PFSK-1 (cell line): ENCODE measurements around the gene OR4D11.

Experiments used
- FOXP2 ChIP-seq: optimal IDR thresholded peaks from 2 replicates; pipeline ENCODE3; 2011; ENCODE audit warnings: borderline replicate concordance, control low read depth, inconsistent platforms; ENCODE audit not compliant: insufficient read depth; ENCODE audit errors: extremely low read length, extremely low read depth
- POLR2AphosphoS5 ChIP-seq: IDR thresholded peaks from 2 replicates; pipeline ENCODE4 v1.6.1; 2012; ENCODE audit warnings: low read depth, mild to moderate bottlenecking, control low read depth, low read length, moderate library complexity
- SIN3A ChIP-seq: IDR thresholded peaks from 2 replicates; pipeline ENCODE4 v1.6.1; 2012; ENCODE audit warnings: mild to moderate bottlenecking, low read length, moderate library complexity, borderline replicate concordance; ENCODE audit not compliant: insufficient read depth
- TAF1 ChIP-seq: IDR thresholded peaks from 2 replicates; pipeline ENCODE4 v1.6.1; 2012; ENCODE audit warnings: low read length, control low read depth, borderline replicate concordance; ENCODE audit not compliant: insufficient read depth
- TF ChIP-seq, protein P1 (sequence below), 2 experiments: IDR thresholded peaks; 2 replicates each; pipeline versions ENCODE4 v1.6.1 to v1.8.0; 2011 to 2012; ENCODE audit warnings: low read depth in 2 of 2, low read length in 2 of 2, control low read depth in 1 of 2, inconsistent platforms in 1 of 2, mild to moderate bottlenecking in 1 of 2, moderate library complexity in 1 of 2; ENCODE audit not compliant: insufficient read depth in 1 of 2

OR4D11 gene

DNA sequence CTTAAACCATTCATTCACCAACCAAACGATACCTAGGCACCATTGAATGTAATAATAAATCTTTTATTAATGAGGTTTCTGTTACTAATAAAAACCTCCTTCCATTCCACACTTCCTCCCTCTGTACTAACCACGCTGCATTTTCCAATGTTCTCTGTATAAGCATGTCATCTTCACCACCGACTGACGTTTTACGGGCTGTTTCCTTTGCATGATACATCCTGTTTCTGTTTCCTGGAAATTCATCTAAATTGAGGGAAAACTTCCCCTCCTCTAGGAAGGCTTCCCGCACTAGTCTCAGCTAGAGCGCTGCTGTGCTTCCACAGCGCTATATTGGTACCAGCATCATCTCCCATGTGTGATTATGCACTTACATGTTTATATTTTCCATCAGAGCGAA, 28.2 kb upstream of the OR4D11 start:
- TF ChIP-seq SIN3A (no peak), POLR2AphosphoS5 (no peak), FOXP2 (no peak), TAF1 (no peak)
- TF ChIP-seq, protein P1, sequence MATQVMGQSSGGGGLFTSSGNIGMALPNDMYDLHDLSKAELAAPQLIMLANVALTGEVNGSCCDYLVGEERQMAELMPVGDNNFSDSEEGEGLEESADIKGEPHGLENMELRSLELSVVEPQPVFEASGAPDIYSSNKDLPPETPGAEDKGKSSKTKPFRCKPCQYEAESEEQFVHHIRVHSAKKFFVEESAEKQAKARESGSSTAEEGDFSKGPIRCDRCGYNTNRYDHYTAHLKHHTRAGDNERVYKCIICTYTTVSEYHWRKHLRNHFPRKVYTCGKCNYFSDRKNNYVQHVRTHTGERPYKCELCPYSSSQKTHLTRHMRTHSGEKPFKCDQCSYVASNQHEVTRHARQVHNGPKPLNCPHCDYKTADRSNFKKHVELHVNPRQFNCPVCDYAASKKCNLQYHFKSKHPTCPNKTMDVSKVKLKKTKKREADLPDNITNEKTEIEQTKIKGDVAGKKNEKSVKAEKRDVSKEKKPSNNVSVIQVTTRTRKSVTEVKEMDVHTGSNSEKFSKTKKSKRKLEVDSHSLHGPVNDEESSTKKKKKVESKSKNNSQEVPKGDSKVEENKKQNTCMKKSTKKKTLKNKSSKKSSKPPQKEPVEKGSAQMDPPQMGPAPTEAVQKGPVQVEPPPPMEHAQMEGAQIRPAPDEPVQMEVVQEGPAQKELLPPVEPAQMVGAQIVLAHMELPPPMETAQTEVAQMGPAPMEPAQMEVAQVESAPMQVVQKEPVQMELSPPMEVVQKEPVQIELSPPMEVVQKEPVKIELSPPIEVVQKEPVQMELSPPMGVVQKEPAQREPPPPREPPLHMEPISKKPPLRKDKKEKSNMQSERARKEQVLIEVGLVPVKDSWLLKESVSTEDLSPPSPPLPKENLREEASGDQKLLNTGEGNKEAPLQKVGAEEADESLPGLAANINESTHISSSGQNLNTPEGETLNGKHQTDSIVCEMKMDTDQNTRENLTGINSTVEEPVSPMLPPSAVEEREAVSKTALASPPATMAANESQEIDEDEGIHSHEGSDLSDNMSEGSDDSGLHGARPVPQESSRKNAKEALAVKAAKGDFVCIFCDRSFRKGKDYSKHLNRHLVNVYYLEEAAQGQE (IDR thresholded peaks at IDR 0.05; ENCODE audit: insufficient read depth in 1 of 2, low read depth in 2 of 2, low read length in 2 of 2) = no peak

DNA sequence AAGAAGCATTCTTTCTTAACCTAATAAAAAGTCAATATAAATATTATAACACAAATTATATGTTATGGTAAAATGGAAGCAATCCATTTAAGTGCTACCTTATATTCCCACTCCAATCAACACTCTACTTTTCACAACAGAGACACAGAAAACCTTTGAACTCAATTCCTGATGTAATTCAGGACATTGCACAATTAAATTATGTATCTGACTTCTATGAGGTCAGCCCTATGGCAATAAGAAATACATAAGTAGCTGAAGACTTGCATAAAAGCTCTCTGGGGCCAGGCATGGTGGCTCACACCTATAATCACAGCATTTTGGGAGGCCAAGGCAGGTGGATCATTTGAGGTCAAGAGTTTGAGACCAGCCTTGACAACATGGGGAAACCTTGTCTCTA, 23.5 kb upstream of the OR4D11 start:
- TF ChIP-seq POLR2AphosphoS5 (no peak), FOXP2 (no peak), TAF1 (no peak), SIN3A (no peak)
- TF ChIP-seq, protein P1 (IDR thresholded peaks at IDR 0.05; ENCODE audit: insufficient read depth in 1 of 2, low read depth in 2 of 2, low read length in 2 of 2) = no peak

DNA sequence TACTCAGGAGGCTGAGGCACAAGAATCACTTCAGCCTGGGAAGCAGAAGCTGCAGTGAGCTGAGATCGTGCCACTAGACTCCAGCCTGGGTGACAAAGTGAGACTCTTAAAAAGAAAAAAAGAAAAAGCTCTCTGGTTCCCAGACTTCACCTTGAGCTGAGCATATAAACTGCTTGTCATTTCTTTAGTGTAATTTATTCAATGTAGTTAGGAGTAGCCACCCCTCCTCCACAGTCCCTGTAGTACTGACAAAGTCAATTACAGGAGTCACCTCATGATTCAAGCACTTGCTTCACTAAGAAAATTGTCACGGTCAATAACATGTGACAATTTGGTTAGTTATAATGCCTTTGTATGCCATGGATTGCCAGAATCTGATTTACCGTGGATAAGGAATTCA, 23.0 kb upstream of the OR4D11 start:
- TF ChIP-seq TAF1 (no peak), FOXP2 (no peak), SIN3A (no peak), POLR2AphosphoS5 (no peak)
- TF ChIP-seq, protein P1 (IDR thresholded peaks at IDR 0.05; ENCODE audit: insufficient read depth in 1 of 2, low read depth in 2 of 2, low read length in 2 of 2) = no peak

DNA sequence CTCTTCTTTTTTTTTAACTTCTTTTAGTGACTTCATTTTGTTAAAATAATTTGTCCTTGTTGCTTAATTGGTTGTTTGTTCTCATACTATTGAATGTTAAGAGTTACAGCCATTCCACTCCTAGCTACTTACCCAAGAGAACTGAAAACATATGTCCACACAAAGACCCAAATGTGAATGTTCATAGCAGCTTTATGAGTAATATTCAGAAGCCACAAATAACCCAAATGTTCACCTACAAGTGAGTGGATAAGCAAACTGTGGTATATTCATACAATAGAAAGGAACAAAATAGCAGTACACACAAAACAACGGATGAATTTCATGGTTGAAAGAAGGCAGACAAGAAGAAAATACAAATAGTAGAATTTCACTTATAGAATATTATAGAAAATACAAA, 1.4 kb upstream of the OR4D11 start:
- TF ChIP-seq TAF1 (no peak), POLR2AphosphoS5 (no peak), SIN3A (no peak), FOXP2 (no peak)
- TF ChIP-seq, protein P1 (IDR thresholded peaks at IDR 0.05; ENCODE audit: insufficient read depth in 1 of 2, low read depth in 2 of 2, low read length in 2 of 2) = no peak
